Motor neuron (in vitro differentiated cells): ENCODE results near the gene ARRDC1. TPM values are rescaled to one million over a fixed set of nuclear protein-coding genes. Genes with fewer than 3 reads are reported as not detected.
A peak's percentile ranks its signal among the peaks of the same experiment; 100 is the strongest.
"Not testable (repeated sequence)": the region's sequence is repeated elsewhere in the genome, so short reads cannot be mapped to it uniquely, and the experiment has no call there.

Experiments
- ATAC-seq, 8 experiments: fragments of 200-7000 bp; cut with Tn5 transposase; replicated peaks in 6 of 8; 2 replicates each; pipeline ENCODE4 v1.8.0; 2021; ENCODE audit warnings: mild to moderate bottlenecking in 8 of 8, moderate library complexity in 8 of 8
- H3K27ac ChIP-seq, 2 donors: fragments of 250-450 bp; sonication (Bioruptor Pico); 2 replicates each; pipeline ENCODE4 v1.9.0; 2021; ENCODE audit warnings: antibody characterized with exemption in 2 of 2, mild to moderate bottlenecking in 2 of 2, moderate library complexity in 1 of 2
- H3K4me1 ChIP-seq, 2 donors: fragments of 250-450 bp; sonication (Bioruptor Pico); replicated peaks in 1 of 2; 2 replicates each; pipeline ENCODE4 v1.6.1; 2021; ENCODE audit warnings: antibody characterized with exemption in 2 of 2, mild to moderate bottlenecking in 2 of 2, moderate library complexity in 1 of 2
- H3K4me3 ChIP-seq, 5 donors: fragments of 250-450 bp; sonication (Bioruptor Pico); 2 replicates each; pipeline ENCODE4 v1.9.0; 2021; ENCODE audit warnings: antibody characterized with exemption in 5 of 5, mild to moderate bottlenecking in 5 of 5, moderate library complexity in 4 of 5
- WGBS, 10 experiments: fragments of 450-650 bp; shearing (Covaris generic); methylation state at CpG; one replicate each; pipeline ENCODE4 v1.0.0; 2022; 5-methylcytosine and 5-hydroxymethylcytosine counted together
- in situ Hi-C, 9 experiments: fragments of 400-800 bp; cut with MboI; loops; one replicate each; pipeline ENCODE4 v1.15.0; 2021; ENCODE audit warnings: low sequenced_read_pairs in 9 of 9, low pct_unique_long_range_greater_than_20kb in 2 of 9; ENCODE audit not compliant: unreplicated experiment in 9 of 9
- total RNA-seq, 8 experiments: library from RNA; unstranded; fragments of 300-600 nt; gene quantifications; 2 replicates each; pipeline versions ENCODE4 v1.2.3 to v1.2.4, GENCODE V29; 2022

Gene ARRDC1, protein sequence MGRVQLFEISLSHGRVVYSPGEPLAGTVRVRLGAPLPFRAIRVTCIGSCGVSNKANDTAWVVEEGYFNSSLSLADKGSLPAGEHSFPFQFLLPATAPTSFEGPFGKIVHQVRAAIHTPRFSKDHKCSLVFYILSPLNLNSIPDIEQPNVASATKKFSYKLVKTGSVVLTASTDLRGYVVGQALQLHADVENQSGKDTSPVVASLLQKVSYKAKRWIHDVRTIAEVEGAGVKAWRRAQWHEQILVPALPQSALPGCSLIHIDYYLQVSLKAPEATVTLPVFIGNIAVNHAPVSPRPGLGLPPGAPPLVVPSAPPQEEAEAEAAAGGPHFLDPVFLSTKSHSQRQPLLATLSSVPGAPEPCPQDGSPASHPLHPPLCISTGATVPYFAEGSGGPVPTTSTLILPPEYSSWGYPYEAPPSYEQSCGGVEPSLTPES
- 10 to 100 TPM in 7 of 8 experiments, 1 to 10 TPM in 1; 9.4 to 30.2 (median 14.7) TPM for total RNA-seq

DNA sequence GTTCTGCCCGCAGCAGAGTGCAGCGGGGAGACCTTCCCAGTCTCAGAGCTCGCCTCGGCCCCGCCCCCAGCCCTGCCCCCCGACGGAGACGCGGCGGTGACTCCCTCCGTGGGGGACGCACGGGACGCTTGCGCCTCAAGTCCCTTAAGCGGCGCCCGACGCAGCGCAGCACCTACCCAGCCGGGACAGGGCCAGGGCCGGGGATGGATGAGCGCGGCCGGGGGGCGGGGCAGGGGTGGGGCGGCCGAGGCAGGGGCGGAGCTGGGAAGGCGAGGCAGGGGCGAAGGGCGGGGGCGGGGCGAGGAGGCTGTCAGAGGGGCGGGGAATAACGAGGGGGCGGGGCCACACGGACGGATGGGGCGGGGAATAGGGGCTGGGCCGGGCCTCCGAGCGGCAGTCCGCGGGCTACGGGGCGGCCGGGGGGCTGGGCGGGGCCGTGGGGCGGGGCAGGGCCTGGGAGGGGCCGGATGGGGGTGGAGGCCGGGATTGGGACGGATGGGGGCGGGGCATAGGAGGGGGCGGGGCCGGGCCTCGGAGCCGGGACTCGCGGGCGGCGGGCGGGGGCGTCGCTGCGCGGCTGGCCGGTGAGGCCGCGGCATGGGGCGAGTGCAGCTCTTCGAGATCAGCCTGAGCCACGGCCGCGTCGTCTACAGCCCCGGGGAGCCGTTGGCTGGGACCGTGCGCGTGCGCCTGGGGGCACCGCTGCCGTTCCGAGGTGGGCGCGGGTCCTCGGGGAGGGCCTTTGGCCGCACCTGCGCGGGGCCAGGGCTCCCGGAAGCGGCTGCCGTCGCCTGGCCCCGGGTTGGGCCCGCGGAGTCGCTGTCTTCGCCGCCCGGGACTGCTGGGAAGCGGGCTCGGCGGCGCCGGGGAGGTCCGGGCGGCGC is at the start of gene ARRDC1:
TSS of gene ARRDC1 (plus strand) at position 566 of the 884 bp plus-strand sequence. CDS start at position 598, 32 bp downstream.
- Histone ChIP-seq H3K4me1 (peaks cover 16 to 17% of the 10 kb centered on the region in 2 donors), H3K27ac (peak within 1 kb of the TSS; percentile 2 to 82), H3K4me3 (peak within 1 kb of the TSS; percentile 41 to 78 (median 55))
- peak; percentile 67 to 89 (median 85) for ATAC-seq
- in situ Hi-C loops, result no loop called here
- WGBS, 10 experiments, result 0% methylated on average over 2 of the region's 111 CpGs; no CpG with 5 or more reads in 9 of the 10 experiments

DNA sequence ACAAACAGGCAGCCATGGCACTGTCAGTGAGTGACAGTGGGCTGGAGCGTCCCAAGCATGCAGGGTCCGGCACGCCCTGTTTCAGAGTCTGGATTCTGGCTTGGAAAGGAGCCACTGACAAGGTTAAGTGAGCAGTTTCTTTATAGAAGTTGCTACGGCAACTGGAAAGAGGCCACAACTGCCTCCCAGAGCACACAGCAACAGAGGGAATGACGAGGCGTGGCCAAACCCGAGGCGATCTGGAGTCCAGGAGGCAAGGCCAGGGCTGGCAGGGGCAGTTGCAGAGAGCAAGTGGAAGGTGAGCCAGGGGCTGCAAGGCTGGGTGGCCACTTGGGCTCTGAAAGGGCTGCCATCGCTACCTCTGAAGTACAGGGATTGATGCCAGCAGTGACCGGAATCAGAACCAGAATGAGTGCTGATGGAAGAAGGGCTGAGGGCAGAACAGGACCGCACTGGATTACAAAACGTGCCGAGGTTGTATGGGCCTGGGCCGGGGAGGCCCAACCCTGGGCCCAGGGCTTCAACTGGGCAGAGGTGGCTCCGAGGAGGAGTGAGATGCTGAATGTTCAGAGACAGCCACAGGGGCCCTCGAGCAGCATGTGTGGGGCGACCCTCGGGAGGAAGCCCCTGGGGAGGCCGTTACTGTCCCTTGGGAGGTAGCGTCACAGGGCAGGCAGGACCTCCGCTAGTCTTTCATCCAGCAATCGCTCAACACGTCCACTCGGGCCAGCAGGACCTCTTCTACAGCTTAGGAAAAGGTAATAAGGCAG is 49.2 kb upstream of the ARRDC1 start:
- H3K27ac ChIP-seq, result no peak overlapping the region
- in situ Hi-C loops, result no loop called here
- WGBS, 10 experiments, result 78 to 100% (median 86%) methylated on average over 2 to 18 of the region's 24 CpGs; no CpG with 5 or more reads in 1 of the 10 experiments
- peaks cover 0 to 4% of the 10 kb centered on the region in 2 donors for H3K4me1 ChIP-seq
- H3K4me3 ChIP-seq, result no peak overlapping the region
- ATAC-seq, result no peak

GRCh38 chr9:137558127-137558526 is 47.4 kb upstream of the ARRDC1 start:
- H3K4me3 ChIP-seq, result no peak overlapping the region
- no peaks in the 10 kb centered on the region for H3K4me1 ChIP-seq
- in situ Hi-C loops, result no loop called here
- ATAC-seq, result no peak
- 80 to 100% (median 100%) methylated on average over 1 to 4 of the region's 4 CpGs; no CpG with 5 or more reads in 1 of the 10 experiments for WGBS, 10 experiments
- no peak overlapping the region for H3K27ac ChIP-seq

DNA sequence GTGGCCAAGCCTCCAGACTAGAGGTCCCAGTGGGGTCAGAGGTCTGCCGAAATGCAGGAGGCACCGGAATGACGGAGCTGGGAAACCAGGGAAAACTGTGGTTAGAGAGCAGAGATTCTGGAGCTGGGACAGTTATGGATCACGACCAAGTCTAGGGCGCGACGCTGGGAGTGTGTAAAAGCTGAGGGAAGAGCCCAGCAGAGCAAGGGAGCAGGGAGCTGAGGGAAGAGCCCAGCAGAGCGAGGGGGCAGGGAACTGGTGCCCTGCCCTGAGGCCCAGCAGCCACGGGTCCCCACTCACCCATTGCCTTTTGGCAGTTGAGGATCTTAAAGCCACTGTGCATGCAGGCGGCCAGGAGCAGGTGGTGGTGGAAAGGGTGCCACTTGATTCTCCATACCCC is 41.4 kb upstream of the ARRDC1 start:
- ATAC-seq, result peak in 4 of 8 experiments; percentile 17 to 29 (median 22)
- H3K27ac ChIP-seq, result no peak overlapping the region
- H3K4me3 ChIP-seq, result no peak overlapping the region
- H3K4me1 ChIP-seq, result no peaks in the 10 kb centered on the region
- WGBS, 10 experiments, result 74 to 100% (median 97%) methylated on average over 1 to 6 of the region's 10 CpGs; no CpG with 5 or more reads in 4 of the 10 experiments
- in situ Hi-C loops, result no loop called here

DNA sequence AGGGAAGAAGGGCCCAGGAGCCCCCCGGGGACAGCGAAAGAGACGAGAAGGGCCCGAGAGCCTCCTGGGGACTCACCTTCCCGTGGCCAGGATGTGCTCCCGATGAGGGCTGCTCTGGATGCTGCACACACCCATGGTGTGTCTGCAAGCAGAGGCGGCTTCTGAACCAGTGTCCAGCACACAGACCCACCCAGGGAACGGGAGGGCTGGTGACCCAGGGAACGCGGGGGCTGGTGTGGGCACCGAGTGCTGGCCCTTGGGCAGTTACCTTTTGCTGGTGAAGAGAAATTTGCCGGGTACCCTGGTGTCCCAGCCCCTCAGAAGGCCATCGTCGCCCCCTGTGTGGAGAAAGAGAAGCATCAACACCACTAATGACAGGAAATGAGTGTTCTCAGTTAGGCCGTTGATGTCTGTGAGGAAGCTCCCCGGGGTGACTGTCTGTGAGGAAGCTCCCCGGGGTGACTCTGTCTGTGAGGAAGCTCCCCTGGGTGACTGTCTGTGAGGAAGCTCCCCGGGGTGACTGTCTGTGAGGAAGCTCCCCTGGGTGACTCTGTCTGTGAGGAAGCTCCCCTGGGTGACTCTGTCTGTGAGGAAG is 40.6 kb upstream of the ARRDC1 start:
- H3K27ac ChIP-seq, result no peak overlapping the region
- WGBS, 10 experiments, result 82 to 100% (median 93%) methylated on average over 1 to 4 of the region's 18 CpGs; no CpG with 5 or more reads in 6 of the 10 experiments
- in situ Hi-C loops, result no loop called here
- ATAC-seq, result peak in 4 of 8 experiments; percentile 7 to 32 (median 14)
- H3K4me3 ChIP-seq, result no peak overlapping the region
- no peaks in the 10 kb centered on the region for H3K4me1 ChIP-seq

DNA sequence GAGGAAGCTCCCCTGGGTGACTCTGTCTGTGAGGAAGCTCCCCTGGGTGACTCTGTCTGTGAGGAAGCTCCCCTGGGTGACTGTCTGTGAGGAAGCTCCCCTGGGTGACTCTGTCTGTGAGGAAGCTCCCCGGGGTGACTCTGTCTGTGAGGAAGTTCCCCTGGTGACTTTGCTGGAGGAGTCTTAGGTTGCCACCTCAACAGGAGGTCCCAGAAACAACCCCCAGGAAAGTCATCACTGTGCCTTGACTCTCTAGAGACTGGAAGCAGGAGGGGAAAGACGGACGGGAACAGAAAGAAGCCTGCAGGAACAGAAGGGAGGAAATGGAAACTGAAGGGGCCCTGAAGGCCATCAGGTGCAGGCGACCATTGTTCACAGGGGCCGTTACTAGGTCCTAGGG is 37.0 kb upstream of the ARRDC1 start:
- H3K4me1 ChIP-seq, H3K27ac ChIP-seq, H3K4me3 ChIP-seq, in situ Hi-C loops, ATAC-seq: not testable (repeated sequence)
- 60 to 100% (median 90%) methylated on average over 2 to 4 of the region's 5 CpGs; no CpG with 5 or more reads in 6 of the 10 experiments for WGBS, 10 experiments

DNA sequence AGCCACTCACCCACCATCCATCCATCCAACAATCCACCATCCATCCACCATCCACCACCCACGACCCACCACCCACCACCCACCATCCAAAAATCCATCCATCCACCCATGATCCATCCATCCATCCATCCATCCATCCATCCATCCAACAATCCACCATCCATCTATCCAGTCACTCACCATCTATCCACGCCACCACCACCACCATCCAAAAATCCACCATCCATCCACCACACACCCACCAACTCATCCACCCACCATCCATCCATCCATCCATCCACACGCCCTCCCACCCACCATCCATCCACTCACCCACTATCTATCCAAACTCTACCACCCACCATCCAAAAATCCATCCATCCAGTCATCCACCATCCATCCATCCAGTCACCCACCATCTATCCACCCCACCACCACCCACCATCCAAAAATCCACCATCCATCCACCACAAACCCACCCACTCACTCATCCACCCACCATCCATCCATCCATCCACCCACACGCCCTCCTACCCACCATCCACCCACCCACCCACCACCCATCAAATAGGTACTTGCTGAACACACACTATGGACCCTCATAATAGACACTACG is 35.8 kb upstream of the ARRDC1 start:
- in situ Hi-C loops, result no loop called here

GRCh38 chr9:137570566-137570965 is 34.9 kb upstream of the ARRDC1 start:
- in situ Hi-C loops, result no loop called here
- ATAC-seq, result no peak

More for the DNA sequence above, 35.8 kb upstream of the ARRDC1 start:
- Histone ChIP-seq H3K4me1 (no peaks in the 10 kb centered on the region), H3K4me3 (no peak overlapping the region), H3K27ac (no peak overlapping the region)
- peak in 2 of 8 experiments; percentile 3 to 9 for ATAC-seq
- WGBS, 10 experiments, result 100% methylated on average over 2 of the region's 5 CpGs; no CpG with 5 or more reads in 9 of the 10 experiments

GRCh38 chr9:137574192-137574591 is 31.3 kb upstream of the ARRDC1 start:
- 60 to 100% (median 85%) methylated on average over 1 to 8 of the region's 10 CpGs; no CpG with 5 or more reads in 2 of the 10 experiments for WGBS, 10 experiments
- in situ Hi-C loops, result no loop called here
- H3K4me1 ChIP-seq, result peaks cover 26 to 28% of the 10 kb centered on the region in 2 donors
- no peak for ATAC-seq
- H3K4me3 ChIP-seq, result no peak overlapping the region
- no peak overlapping the region for H3K27ac ChIP-seq

More at GRCh38 chr9:137570566-137570965, 34.9 kb upstream of the ARRDC1 start:
- WGBS, 10 experiments, result 89 to 100% (median 100%) methylated on average over 1 to 3 of the region's 3 CpGs; no CpG with 5 or more reads in 2 of the 10 experiments
- Histone ChIP-seq H3K27ac (no peak overlapping the region), H3K4me1 (peaks cover 5 to 6% of the 10 kb centered on the region in 2 donors), H3K4me3 (no peak overlapping the region)

- peak; percentile 29 to 73 (median 68) for ATAC-seq
- Histone ChIP-seq H3K27ac (peak overlapping the region; percentile 49 to 67), H3K4me3 (peak overlapping the region in 1 of 5 donors; percentile 10), H3K4me1 (peaks cover 27 to 28% of the 10 kb centered on the region in 2 donors)
- in situ Hi-C loops, result loop anchor here in 1 of 9 experiments (25.0 kb wide), 1 partner anchor 112 kb away; no protein-coding TSS in a partner anchor
- 2 to 100% (median 70%) methylated on average over 1 to 9 of the region's 9 CpGs; no CpG with 5 or more reads in 2 of the 10 experiments for WGBS, 10 experiments
Observed at GRCh38 chr9:137575364-137575715, 30.1 kb upstream of the ARRDC1 start.

DNA sequence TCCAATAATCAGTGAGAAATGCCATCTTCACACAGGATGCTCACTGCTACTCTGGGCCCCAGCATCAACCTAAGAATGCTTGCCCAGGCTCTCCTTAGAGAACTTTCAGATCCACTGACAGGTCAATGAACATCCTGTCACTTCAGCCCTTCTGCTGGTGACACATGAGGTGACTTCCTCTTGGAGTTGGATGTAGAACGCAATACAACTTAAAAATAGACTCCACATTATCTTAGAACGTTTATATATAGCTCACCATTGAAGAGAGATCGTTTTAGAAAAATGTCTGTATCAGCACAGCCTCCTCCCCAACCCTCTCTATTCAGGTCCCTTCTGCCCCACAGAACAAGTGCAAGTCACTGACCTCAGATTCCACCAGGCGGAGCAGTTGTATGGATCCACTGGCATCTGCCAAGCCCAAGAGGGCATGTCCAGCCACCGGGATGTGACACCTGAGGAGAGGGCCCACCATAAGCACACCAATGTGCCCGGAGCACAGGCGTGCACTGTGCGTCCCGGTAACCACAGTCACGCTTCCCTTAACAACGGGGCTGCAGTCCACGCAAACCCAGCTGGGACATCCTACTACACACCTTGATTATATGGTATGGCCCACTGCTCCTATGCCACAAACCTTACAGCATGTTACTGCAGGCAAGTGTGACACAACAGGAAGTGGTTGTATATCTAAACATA is 29.6 kb upstream of the ARRDC1 start:
- WGBS, 10 experiments, result 68 to 82% (median 79%) methylated on average over 1 to 3 of the region's 12 CpGs; no CpG with 5 or more reads in 5 of the 10 experiments
- peak overlapping the region in 1 of 5 donors; percentile 10 for H3K4me3 ChIP-seq

More for the DNA sequence above, 29.6 kb upstream of the ARRDC1 start:
- peak in 1 of 8 experiments; percentile 0 for ATAC-seq
- in situ Hi-C loops, result loop anchor here in 1 of 9 experiments (25.0 kb wide), 1 partner anchor 111 kb away; no protein-coding TSS in a partner anchor
- H3K4me1 ChIP-seq, result peaks cover 27 to 28% of the 10 kb centered on the region in 2 donors
- peak overlapping the region; percentile 27 to 49 for H3K27ac ChIP-seq
